KOPT-K1 (cell line): ENCODE measurements around the gene MARCKS.

ENCODE experiments used
- H3K27ac ChIP-seq: fragments of 200-600 bp; sonication (generic); 2 replicates; pipeline ENCODE4 v1.5.1; 2016; ENCODE audit warnings: antibody characterized with exemption, mild to moderate bottlenecking, low read depth, low read length; ENCODE audit not compliant: poor library complexity, severe bottlenecking
- H3K36me3 ChIP-seq: fragments of 200-600 bp; sonication (generic); 2 replicates; pipeline ENCODE4 v1.5.1; 2017; ENCODE audit warnings: antibody characterized with exemption, mild to moderate bottlenecking, low read length, moderate library complexity; ENCODE audit not compliant: insufficient read depth
- H3K9me3 ChIP-seq: fragments of 200-600 bp; sonication (generic); 2 replicates; pipeline ENCODE4 v1.5.1; 2017; ENCODE audit warnings: antibody characterized with exemption, low read length, mild to moderate bottlenecking; ENCODE audit not compliant: insufficient read depth, poor library complexity, severe bottlenecking

Gene MARCKS

GRCh38 chr6:113856625-113857555 is at the start of gene MARCKS:
Gene MARCKS (plus strand): TSS chr6:113857345. CDS start chr6:113857746, 401 bp downstream.
- H3K27ac ChIP-seq: no peak within 1 kb of the TSS
- no peaks in the 10 kb centered on the region for H3K36me3 ChIP-seq
- peaks cover 8% of the 10 kb centered on the region for H3K9me3 ChIP-seq

- Histone ChIP-seq H3K9me3 (no peaks in the 10 kb centered on the region), H3K36me3 (no peaks in the 10 kb centered on the region), H3K27ac (no peak overlapping the region)
Measured at GRCh38 chr6:113809826-113810225, 47.3 kb upstream of the MARCKS start.

- Histone ChIP-seq H3K27ac (no peak overlapping the region), H3K36me3 (no peaks in the 10 kb centered on the region), H3K9me3 (no peaks in the 10 kb centered on the region)
Measured at GRCh38 chr6:113813142-113813541, 44.0 kb upstream of the MARCKS start.

GRCh38 chr6:113818578-113818977 is 38.6 kb upstream of the MARCKS start:
- no peaks in the 10 kb centered on the region for H3K36me3 ChIP-seq
- H3K9me3 ChIP-seq: no peaks in the 10 kb centered on the region
- no peak overlapping the region for H3K27ac ChIP-seq

- Histone ChIP-seq H3K27ac (no peak overlapping the region), H3K9me3 (no peaks in the 10 kb centered on the region), H3K36me3 (no peaks in the 10 kb centered on the region)
Measured at GRCh38 chr6:113819169-113819830, 37.8 kb upstream of the MARCKS start.

- Histone ChIP-seq H3K27ac (no peak overlapping the region), H3K36me3 (no peaks in the 10 kb centered on the region), H3K9me3 (no peaks in the 10 kb centered on the region)
Measured at GRCh38 chr6:113820761-113821160, 36.4 kb upstream of the MARCKS start.

- H3K9me3 ChIP-seq: no peaks in the 10 kb centered on the region
- H3K27ac ChIP-seq: no peak overlapping the region
- no peaks in the 10 kb centered on the region for H3K36me3 ChIP-seq
Measured at GRCh38 chr6:113821445-113821844, 35.7 kb upstream of the MARCKS start.

GRCh38 chr6:113823916-113824315 is 33.2 kb upstream of the MARCKS start:
- Histone ChIP-seq H3K9me3 (no peaks in the 10 kb centered on the region), H3K36me3 (no peaks in the 10 kb centered on the region), H3K27ac (no peak overlapping the region)

GRCh38 chr6:113824411-113824810 is 32.7 kb upstream of the MARCKS start:
- no peaks in the 10 kb centered on the region for H3K9me3 ChIP-seq
- H3K27ac ChIP-seq: no peak overlapping the region
- H3K36me3 ChIP-seq: no peaks in the 10 kb centered on the region

GRCh38 chr6:113824866-113825265 is 32.3 kb upstream of the MARCKS start:
- no peak overlapping the region for H3K27ac ChIP-seq
- H3K36me3 ChIP-seq: no peaks in the 10 kb centered on the region
- no peaks in the 10 kb centered on the region for H3K9me3 ChIP-seq

GRCh38 chr6:113825781-113826180 is 31.4 kb upstream of the MARCKS start:
- Histone ChIP-seq H3K9me3 (no peaks in the 10 kb centered on the region), H3K36me3 (no peaks in the 10 kb centered on the region), H3K27ac (no peak overlapping the region)

GRCh38 chr6:113828984-113829695 is 28.0 kb upstream of the MARCKS start:
- H3K27ac ChIP-seq: no peak overlapping the region
- H3K36me3 ChIP-seq: no peaks in the 10 kb centered on the region
- no peaks in the 10 kb centered on the region for H3K9me3 ChIP-seq

GRCh38 chr6:113829696-113830045 is 27.5 kb upstream of the MARCKS start:
- Histone ChIP-seq H3K9me3 (no peaks in the 10 kb centered on the region), H3K27ac (no peak overlapping the region), H3K36me3 (no peaks in the 10 kb centered on the region)

GRCh38 chr6:113830140-113830539 is 27.0 kb upstream of the MARCKS start:
- no peaks in the 10 kb centered on the region for H3K36me3 ChIP-seq
- no peaks in the 10 kb centered on the region for H3K9me3 ChIP-seq
- no peak overlapping the region for H3K27ac ChIP-seq

- H3K36me3 ChIP-seq: no peaks in the 10 kb centered on the region
- no peak overlapping the region for H3K27ac ChIP-seq
- no peaks in the 10 kb centered on the region for H3K9me3 ChIP-seq
Measured at GRCh38 chr6:113833537-113833936, 23.6 kb upstream of the MARCKS start.
